CD4-positive, alpha-beta T cell treated with Interferon gamma for 1 hour (primary cell): ENCODE data around the gene PIGU.

ENCODE experiments used
- DNase-seq: peaks from one replicate; pipeline ENCODE4 v3.0.0-alpha.2; 2020

PIGU gene

DNA sequence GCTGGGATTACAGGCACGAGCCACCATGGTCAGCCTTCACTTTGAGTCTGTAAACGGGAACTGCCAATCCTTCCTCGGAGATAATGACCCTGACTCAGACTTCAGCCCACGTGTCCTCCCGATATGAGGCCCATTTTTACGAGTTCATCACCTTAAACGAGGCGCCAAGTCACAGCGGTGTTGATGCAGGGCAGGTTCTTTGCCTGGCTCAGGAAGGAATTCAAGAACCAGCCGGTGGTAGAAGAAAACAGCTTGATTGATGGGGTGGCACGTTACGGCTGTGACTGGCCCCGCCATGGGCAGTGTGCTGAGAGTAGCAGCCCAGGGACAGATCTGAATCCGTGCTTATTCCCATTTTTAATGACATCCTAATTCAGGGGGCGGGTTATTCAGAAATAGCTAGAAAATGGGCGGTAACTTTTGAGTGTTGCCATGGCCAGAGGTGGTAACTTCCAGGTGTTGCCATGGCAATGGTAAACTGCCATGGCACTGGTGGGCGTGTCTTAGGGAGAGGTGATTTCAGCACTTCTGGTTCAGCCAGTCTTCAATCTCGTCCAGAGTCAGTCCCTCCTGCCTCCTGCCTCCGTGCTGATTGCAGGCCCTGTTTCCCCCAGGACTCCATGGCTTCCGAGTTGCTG is 127.5 kb downstream of the PIGU start:
- no peak for DNase-seq

DNA sequence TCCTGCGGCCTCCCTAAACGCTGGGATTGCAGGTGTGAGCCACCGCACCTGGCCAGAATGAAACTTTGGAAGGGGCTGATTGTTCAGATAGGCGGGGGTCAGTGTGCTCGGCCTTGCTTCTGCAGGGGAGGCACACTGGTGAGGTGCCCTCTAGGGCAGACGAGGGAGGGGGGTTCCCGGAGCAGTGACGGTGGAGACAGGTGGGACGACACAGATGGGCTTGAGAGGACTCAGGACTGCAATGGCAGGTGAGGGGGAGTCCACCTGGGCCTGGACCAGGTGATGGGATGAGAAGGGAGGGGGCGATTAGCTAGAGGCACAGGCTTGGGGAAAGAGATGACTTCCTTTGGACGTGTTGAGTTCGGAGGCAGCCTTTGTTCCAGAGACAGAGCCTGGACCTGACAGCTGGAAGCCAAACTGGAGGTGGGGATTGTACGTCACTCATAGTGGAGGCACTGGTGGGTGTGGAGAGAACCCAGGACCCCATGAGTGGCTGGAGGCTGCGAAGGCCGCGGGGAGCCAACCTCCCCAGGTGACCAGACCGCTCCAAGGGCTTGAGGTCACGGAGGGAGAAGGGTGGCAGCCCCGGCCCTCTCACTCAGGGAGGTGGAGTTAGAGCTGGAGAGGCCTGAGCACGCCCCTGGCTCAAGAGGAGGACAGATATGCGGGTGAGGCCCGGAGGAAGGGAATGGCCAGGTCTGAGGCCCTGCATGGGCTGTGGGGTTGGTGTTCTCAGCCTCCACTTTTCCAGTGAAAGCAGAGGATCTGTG is 128.9 kb downstream of the PIGU start:
- DNase-seq = no peak

DNA sequence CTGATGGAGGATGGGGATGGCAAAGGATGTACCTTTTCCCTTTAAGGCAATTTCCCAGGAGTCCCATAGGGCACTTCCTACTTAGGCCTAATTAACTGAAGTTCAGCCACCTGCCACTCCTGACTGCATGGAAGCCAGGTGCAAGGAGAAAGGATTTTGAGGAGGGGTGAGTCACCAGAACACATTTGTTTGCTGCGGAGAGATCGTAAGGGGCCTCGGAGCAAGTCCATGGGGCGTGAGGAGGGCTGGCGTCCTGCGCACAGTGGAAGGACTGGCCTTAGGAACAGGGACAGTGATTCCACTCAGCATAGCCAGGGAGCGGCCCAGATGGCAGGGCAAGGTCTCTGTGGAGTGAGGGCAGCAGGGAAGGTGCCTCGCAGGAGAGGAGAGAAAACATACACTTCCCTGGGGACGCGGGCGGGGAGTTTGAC is 130.1 kb downstream of the PIGU start:
- DNase-seq = no peak

DNA sequence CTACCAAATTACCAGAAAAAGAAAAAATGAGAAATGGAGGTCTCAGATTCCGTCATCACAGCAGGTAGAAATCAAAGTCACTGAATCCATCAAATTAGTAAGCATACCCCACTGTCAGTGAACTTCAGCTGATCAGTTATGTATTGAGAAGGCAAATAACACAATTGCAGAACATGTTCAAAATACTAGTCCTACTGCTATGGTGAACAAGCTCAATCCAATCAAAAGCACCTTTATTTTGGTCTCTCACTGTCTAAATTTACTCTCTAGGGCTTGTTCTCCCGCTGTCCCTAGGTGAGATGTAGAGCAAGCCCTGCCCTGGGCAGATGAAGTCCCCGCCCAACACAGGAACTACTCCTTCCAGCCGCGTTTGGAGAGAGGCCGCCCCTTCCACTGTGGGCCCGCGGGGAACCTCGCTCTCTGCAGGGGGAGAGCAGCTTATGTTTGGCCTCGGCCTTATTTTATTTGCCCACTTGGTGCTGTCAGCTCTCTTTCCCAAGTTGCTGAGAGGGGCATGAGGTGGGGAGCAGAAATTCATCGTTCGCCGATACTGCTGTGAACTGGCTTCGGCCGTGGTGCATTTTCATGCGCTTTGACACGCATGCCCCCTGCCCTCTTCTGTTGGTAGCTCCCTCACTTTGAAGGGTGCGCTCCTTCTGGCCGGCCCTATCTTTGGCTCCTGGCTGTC is 132.6 kb downstream of the PIGU start:
- no peak for DNase-seq

DNA sequence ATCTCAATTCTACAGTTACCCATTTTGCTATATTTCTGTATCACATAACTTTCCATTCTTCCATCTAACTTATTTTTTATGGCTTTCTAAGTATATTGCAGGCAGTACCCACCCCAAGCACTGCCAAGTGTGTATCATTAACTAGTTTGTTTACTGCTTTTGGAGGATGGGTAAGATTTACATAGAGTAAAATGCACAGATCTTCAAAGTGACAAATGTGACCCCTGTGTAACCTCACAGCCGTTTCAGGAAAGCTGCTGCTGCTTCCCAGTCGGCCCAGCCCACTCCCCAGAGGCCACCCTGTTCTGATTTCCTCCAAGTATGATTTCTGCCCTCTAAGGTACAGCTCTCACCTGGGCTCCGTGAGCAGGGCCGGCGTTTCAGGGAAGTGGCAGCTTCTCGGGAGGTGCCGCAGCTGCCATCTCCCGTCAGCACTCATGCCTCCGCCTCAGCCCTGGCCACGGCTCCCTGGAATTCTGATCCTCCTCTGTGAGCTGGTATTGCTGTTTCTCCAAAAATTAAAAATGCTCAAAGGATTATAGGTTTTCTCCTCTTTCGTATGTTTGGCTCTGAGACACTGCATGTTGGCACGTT is 133.3 kb downstream of the PIGU start:
- no peak for DNase-seq

DNA sequence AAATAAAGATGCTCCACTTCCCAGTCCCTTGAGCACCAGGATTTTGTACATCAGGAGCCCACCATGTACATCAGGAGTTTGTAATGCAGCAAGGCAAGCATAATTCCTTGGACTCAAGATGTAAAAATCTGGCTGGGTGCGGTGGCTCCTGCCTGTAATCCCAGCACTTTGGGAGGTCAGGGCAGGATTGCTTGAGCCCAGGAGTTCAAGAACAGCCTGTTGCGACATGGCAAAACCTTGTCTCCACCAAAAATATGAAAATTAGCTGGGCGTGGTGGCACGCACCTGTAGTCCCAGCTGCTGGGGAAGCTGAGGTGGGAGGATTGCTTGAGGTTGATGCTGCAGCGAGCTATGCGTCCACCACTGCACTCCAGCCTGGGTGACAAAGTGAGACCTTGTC is 134.5 kb downstream of the PIGU start:
- no peak for DNase-seq

DNA sequence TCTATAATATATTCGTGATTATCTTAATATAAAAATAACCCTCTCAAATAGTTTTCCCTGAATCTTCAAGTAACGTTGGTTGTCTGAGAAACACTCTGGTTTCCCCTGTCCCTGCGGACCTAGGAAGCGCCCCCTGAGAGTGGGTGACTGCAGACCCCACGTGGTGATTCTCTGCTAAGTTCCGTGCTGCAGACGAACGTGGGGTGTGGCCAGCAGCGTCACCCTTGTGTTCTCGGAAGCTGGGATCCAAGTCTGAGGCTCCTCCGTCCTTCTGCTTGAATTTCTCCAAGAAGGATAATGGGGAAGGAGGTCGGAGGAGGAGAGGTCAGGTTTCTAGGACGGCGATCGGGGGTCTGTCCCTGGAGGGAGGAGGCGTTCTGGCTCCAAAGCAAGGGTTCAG is 135.0 kb downstream of the PIGU start:
- DNase-seq = no peak

DNA sequence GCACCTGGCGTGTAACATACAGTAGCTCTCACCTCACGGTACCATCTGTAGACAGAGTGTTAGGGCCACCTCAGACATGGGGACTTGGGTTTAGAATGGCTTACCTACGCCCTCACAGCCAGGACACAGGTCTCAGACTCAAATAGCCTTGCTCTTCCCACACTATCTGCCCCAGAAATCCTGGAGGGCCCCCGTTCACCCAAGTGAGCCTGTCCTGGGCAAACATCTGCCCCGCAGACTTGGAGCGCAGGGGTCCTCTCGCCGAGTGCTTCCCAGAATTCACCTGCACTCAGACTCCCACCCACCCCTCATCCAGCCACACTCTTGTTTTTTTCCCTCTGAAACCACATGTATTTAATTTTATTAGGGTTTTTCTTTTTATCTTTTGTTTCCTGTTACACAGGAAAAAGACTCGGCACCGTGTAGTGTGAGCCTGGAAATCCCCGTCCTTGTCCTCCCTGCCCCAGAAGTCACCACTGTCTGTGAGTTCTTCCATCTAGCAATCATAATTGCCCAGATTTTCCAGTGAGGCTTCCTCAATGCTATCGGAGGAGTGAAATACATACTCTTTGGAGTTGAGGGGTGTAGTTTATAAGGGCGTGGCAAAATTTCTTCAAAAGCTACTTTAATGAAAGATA is 135.5 kb downstream of the PIGU start:
- DNase-seq = no peak

DNA sequence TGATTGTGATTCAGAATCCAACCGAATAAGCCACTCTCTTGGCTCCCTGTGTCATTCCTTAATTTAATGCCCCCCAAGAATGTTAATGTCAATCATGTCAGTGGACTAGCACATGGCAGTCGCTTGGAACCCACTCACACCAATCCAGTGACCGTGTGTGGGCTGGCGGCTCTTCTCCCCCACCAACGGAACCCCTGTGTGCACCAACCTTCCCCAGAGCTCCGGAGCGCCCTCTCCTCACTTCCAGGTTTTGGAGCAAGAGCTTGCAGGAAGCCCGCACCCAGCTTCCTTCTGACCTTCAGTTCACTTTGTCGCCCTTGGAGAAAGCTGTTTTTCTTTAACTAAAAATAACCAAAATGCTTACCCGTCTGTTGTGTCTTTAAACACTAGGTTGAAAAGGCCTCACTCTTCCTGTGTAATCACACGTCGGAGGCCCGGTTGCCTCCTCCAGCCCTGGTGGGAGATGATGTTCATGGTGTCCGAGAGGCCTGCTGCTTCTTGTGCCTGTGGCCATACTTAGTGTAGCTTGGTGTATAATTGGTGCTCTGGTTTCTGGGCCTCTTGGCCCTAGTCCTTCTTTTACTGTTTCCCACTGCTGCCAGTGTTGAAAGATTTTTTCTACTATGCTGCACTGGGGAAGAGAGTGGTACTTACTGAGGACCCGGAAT is 136.2 kb downstream of the PIGU start:
- no peak for DNase-seq

DNA sequence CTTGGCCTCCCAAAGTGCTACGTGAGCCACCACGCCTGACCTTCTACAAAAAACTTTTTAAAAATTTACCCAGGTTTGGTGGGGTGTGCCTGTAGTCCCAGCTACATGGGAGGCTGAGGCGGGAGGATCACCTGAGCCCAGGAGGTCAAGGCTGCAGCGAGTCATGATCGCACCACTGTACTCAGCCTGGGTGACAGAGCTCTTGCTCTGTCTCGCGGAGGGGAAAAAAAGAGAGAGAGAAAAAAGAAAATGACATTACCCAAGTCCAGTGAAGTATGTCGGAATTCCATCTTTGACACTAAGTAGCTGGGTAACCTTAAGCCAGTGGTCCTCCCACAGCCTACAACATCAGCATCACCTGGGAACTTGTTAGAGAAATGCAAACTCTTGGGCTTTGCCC is 137.1 kb downstream of the PIGU start:
- DNase-seq = no peak

DNA sequence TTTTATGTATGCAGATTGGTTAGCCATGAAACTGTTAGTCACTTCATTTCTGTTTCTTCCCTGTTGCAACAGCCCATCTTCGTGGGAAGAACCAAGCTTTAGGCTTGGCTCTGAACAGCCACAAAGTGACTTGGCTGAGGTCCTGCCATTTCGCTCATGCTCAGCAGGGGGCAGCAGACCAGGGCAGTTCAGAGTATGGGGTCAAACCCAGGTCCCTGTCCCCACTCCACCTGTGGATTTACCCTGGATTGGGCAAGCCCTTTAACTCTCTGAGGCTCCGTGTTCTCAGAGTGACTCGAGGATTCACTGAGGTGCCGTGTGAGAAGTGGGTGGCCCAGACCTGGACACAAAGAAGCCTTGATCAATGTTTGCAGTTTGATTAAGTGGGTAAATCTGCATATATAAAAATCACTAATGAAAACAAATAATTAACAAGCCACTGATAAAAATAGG is 138.2 kb downstream of the PIGU start:
- peak; percentile 28 for DNase-seq

DNA sequence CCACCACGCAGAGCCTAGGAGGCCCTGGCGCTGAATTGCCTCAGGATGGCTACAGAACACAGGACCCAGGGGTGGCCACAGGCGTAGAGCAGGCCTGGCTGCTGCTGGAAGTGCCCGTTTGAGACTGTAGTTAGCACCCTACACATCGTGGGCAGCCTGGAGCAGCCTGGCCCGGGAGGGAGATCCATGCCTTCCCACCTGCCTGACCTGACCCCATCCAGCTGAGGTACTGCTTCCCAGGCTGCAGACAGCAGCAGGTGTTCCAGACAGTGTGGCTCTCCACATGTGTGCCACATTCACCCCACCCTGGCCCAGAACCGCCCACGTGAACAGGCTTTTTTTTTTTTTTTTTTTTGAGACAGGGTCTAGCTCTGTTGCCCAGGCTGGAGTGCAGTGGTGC is 139.2 kb downstream of the PIGU start:
- DNase-seq = no peak

DNA sequence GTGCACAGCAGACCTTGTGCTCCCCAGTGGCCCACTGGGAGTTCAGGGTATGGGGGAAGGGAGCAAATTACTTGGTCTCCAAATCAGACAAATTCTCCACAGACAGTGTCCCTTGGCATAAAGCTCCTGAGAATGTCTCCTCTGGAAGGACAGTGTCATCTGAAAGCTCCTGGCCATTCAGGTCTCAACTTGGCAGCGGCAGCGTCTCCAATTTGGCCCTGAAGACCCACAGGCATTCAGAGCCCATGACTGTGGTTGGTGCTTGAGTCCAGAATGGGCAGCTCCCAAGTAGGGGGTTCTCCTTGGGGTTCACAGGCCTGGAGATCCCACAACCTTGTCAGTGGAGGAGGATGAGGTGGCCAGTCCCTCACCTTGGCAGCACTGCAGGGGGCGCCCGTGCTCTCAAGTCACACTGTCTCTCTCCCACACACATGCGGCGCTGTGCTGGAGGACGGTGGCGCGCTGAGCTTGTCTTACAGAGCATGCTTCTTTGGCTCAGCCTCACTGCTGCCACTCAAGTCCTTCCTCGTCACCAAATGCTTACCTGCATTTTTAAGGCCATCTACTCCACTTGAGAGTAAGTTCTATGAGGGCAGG is 140.0 kb downstream of the PIGU start:
- DNase-seq = peak; percentile 29

DNA sequence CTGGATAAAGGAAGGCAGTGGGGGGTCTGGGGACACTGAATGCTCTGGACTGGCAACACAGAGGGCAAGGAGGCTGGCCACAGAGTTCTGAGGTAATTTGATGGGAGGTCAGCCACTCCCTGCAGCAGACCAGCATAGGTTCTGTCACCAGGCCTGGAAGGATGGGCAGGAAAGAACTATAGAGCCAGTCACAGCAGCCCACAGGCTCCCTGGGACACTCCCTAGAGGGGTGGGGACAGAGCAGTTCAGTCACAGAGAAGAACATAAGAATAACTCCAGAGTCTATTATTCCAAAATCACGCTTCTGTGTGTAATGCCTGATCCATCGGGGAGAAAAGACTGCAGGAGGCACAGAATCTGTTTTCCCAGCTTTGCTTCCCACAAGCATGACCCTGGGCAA is 141.0 kb downstream of the PIGU start:
- DNase-seq = no peak

DNA sequence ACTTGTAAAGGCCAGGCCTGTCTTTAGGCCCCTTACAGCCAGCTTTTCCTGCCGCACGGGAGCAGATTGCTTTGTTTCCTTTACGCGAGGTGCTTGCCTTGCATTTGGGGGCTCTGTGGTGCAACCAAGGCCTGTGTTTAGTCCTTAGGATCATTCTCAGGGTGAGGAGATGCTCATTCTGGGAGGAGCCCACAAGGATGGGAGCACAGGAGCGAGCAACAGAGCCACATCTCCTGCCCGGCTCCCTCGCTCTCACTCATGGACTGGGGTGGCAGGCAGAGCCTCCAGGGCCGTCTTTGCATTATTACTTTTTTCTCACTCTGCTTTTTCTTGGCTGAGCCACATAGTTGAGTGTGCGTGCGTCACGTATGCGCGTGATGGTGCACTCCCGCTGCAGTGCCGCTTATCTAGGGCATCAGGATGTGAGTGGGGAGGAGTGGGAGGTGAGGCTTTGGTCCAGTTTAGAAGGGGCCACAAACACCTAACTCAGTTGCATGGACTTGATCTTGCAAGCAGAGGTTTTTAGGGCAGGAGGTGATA is 141.5 kb downstream of the PIGU start:
- DNase-seq = no peak

DNA sequence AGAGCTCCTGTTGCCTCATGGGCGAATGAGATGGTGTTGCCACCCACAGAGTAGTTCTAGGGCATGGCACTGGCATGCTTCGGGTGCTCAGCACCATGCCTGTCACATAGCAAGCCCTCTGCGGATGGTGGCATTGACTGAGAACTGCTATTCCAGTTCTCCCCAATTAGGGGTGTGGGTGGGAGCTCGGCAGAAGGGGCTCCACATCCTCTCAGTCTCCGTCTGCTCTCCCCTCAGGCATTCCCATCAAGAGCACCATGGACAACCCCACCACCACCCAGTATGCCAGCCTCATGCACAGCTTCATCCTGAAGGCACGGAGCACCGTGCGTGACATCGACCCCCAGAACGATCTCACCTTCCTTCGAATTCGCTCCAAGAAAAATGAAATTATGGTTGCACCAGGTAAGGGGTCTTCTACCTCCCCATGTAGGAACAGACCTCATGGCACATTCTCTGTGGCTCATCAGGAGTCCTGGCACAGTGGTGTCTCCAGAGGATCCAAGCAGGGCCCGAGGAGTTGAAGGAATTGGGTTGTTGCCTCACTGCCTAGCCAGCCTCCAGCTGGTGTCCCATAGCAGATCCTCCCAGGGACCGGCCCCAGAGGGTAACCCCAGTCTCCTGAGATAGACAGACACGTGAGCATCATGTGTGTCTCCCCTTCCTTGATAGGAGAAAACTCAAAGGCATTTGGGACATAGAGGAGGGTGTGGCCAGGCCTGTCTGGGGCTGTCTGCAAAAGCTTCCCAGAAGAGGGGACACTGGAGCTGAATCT is 142.3 kb downstream of the PIGU start:
- no peak for DNase-seq

DNA sequence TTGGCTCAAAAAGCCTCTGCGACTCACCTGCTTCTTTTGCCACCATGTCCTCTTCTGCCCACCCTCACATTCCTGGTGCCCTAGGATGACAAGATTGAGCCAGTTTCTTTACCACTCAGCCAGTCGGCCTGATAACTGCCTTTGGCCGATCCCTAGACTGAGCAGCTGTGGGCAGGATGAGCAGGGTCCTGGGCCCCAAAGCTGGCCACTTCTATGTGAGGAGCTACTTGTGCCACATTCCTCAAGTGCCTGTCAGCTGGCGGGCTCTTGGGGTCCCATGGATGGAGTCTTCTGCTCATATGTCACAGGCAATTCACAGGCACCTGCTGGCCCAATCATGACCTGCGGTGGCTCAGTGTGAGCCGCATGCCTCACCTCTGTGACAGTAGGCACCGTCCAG is 144.1 kb downstream of the PIGU start:
- no peak for DNase-seq

DNA sequence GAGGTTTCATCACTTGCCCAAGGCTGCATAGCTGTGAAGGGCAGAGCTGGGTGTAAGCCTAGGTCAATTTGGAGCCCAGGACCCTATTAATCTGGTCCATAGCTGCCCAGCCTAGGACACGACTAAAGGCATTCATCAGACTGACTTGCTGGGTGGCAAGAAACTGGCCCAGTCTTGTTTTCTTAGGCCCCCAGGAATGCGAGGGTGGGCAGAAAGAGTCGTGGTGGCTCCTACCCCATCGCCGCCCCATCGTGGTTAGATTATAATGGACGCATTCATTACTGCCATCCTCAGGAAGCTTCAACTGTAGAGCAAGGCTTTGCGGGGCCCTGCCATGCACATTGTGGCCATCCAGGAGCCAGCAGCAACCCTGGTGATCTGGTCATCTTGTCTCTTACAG is 144.6 kb downstream of the PIGU start:
- no peak for DNase-seq

DNA sequence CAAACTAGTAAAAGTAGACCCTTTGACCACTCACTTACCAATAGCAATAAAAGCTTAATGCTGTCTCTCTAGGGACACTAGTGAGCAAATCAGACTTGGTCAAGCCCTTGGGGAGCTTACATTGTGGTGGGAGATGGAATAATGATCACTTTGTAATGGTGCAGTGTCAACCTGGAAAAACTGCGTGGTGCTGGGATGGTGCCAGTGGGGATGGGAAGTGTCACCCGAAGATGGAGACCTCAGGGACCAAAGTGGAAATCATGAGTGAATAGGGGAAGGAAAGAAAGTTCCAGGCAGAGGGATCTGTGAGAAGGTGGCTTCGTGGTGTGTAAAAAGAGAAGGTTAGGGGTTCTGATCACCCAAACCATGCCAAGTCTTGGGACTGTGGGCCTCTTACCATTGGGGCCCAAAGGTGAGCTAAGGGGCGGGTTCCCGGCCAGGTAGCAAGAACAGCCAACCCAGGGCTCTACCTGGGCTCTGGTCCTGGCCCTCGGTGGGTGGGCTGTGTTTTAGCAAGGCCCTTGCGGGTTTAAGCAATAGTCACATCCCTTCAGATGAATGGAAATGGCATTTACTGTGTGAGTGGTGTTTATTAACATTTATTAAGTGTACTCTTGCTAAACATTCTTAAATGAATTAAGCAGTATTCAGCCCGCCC is 145.2 kb downstream of the PIGU start:
- no peak for DNase-seq

DNA sequence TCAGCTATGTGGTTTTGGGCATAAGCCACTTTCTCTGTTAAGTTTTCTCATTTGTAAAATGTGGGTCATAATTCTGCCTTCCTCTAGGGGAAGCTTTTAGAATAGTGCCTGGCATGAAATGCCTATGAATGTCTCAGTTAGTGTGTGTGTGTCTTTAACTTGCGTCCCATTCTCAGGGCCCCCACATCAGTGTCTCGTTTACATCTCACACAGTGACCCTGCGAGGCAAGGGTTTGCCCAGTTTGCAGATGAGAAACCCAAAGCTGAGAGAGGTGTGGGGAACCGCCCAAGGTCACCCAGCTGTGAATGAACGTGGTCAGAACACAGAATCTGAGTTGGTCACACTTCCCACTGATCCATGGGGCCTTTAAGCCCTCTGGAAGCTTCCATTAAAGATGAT is 146.6 kb downstream of the PIGU start:
- DNase-seq = no peak

DNA sequence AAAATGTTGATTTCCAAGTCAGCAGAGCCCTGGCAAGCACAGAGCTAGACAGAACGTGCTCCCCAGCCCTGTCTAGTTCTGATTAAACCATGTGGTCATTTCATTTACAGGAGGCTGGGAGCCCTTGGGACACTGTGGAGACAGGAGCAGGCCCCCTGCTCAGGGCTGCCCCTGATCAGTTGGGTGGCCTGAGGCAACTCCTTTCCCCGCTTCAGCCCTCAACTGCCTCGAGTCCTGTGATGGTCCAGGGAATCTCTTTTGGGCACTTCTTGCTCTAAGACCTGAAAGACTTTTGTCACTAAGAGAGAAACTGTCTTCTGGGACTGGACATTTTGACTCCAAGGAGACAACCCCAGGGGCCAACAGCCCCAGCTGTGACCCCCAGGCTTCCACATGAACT is 147.2 kb downstream of the PIGU start:
- no peak for DNase-seq
